ENCODE results near the gene PLAC9. TPM values are rescaled to one million over a fixed set of nuclear protein-coding genes. Genes with fewer than 3 reads are reported as not detected.

The PLAC9 gene
- total RNA-seq, 1 donor from 2014 or later: not detected

DNA sequence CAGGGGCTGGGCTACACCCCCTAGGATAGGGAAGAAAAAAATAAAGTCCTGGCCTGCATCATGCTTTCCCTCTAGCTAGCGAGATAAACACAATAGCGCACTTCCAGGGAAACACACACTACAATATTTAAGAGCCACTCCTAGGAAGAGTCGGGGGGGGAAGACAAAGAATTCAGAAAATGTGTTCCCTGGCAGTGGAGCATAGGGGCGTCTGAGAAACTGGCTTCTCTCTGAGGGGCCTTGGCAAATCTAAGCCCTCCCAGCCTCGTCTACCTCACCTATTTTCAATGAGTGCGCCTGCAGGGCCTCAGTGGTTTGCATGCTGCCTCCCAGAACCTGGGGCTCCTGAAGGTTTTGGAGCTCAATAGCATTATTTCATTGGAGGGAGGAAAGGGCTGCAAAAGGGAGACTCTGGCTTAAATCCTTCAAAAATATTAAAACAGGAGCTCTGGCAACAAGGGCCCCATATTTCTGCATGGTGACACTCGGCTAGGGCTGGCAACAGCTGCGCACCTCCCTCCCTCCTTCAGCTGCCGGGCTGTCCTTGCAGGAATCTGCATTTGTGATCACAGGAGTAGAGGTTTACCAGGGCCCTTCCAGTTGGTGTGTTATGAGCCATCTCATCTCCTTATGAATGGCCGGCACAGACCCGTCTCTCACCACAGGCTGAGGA lies 62.0 kb downstream of the PLAC9 start:
- no peaks in the 10 kb centered on the region for H3K36me3 Mint-ChIP-seq (ENCODE audit: unreplicated experiment)
- H3K4me1 Mint-ChIP-seq (ENCODE audit: low read depth, unreplicated experiment): no peaks in the 10 kb centered on the region
- TF ChIP-seq, protein P1, sequence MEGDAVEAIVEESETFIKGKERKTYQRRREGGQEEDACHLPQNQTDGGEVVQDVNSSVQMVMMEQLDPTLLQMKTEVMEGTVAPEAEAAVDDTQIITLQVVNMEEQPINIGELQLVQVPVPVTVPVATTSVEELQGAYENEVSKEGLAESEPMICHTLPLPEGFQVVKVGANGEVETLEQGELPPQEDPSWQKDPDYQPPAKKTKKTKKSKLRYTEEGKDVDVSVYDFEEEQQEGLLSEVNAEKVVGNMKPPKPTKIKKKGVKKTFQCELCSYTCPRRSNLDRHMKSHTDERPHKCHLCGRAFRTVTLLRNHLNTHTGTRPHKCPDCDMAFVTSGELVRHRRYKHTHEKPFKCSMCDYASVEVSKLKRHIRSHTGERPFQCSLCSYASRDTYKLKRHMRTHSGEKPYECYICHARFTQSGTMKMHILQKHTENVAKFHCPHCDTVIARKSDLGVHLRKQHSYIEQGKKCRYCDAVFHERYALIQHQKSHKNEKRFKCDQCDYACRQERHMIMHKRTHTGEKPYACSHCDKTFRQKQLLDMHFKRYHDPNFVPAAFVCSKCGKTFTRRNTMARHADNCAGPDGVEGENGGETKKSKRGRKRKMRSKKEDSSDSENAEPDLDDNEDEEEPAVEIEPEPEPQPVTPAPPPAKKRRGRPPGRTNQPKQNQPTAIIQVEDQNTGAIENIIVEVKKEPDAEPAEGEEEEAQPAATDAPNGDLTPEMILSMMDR (IDR thresholded peaks at IDR 0.05; ENCODE audit: partially characterized antibody, unreplicated experiment): no peak

More for the DNA sequence above, 62.0 kb downstream of the PLAC9 start:
- Mint-ChIP-seq H3K27me3 (ENCODE audit: unreplicated experiment) (no peaks in the 10 kb centered on the region), H3K27ac (ENCODE audit: unreplicated experiment) (no peak overlapping the region), H3K9me3 (ENCODE audit: unreplicated experiment) (peaks cover 1% of the 10 kb centered on the region), H3K4me3 (ENCODE audit: unreplicated experiment) (no peak overlapping the region)
- no peak for DNase-seq

Other genes with a start within 250 kb of the PLAC9 start
- 0.51 TPM for gene SFTPD, start 183.6 kb upstream of the PLAC9 start, total RNA-seq (ENCODE audit: unreplicated experiment)
- gene TMEM254, start 54.1 kb upstream of the PLAC9 start, total RNA-seq (ENCODE audit: unreplicated experiment): 13.5 TPM
- gene ANXA11, start 72.8 kb downstream of the PLAC9 start, total RNA-seq (ENCODE audit: unreplicated experiment): 2.3 TPM
- gene MAT1A, start 156.9 kb downstream of the PLAC9 start, total RNA-seq (ENCODE audit: unreplicated experiment): not detected
- gene DYDC1, start 224.0 kb downstream of the PLAC9 start, total RNA-seq (ENCODE audit: unreplicated experiment): not detected
- not detected for gene DYDC2, start 224.1 kb downstream of the PLAC9 start, total RNA-seq (ENCODE audit: unreplicated experiment)

All from glutamatergic neuron (in vitro differentiated cells).